Left colon (tissue), 2 donors: ENCODE data around the gene CMIP. TPM values are rescaled to one million over a fixed set of nuclear protein-coding genes. Genes with fewer than 3 reads are reported as not detected.

Experiments
- ATAC-seq: fragments of 200-7000 bp; cut with Tn5 transposase; one replicate; pipeline ENCODE4 v1.9.1; 2020; ENCODE audit warnings: mild to moderate bottlenecking, moderate library complexity
- DNase-seq, 2 donors: peaks; one replicate each; pipeline ENCODE4 v3.0.0-alpha.2; 2020
- intact Hi-C, 2 donors: fragments of 100-400 bp; cut with DNase I in 1 of 2; cut with micrococcal nuclease in 1 of 2; formaldehyde crosslinking; loops; one replicate each; pipeline versions ENCODE4 v1.11.2 to v1.14.0; 2022; cut with DNase I, micrococcal nuclease
- total RNA-seq, 2 donors: library from RNA; stranded (reverse); fragmentation: NEBNext Ultra II Directional; extraction: Animal tissue kit (Norgen Biotek cat#: 25700); gene quantifications; one replicate each; pipeline ENCODE4 v1.2.1, GENCODE V29; 2021
- donor health status: DM: no; HTN: no; CAD: no.
- donor health status: DM: yes; HTN: yes; CAD: no.

Gene CMIP
- total RNA-seq, 2 donors from 2014 or later: 81.8 to 84.5 TPM

DNA sequence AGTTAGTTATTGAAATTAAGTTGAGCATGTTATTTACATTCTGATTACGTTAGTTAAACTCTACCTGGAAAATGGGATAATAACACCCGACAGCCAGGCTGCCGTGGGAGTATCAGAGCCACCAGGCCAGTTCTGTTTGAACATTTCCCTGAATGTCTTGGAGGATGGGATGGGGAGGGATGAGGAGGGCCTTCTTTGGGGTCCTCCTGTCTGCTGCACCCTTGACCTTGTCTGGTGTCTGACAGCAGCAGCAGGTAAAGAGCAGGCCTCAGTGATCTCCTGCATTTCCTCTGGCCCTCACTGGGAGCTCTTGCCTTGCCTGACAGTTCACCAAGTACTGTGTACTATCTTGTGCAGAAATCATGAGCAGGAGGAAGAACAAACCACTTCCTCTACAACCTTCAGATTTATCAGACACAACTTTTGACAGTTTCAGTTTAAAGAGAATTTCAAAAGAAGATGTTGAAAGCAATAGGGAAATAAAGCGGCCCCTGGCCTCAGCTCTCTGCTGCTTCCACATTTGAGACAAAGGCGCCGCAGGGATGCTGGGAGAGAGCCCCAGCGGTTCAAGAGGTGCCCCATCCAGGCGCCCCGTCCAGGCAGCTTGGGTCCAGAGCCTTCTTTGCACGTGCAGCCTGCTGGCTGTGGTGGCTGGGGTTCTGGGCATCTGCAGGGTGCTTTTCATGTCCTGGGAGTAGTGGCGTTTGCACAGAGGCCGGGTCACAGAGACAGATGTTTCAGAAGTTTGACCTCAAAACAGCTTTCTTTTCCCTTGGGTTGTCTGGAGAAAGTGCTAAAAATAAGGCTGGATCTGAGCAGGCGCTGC, 25.3 kb downstream of the CMIP start:
- no peak for DNase-seq
- intact Hi-C loops: no loop called here
- ATAC-seq: peak; percentile 37

DNA sequence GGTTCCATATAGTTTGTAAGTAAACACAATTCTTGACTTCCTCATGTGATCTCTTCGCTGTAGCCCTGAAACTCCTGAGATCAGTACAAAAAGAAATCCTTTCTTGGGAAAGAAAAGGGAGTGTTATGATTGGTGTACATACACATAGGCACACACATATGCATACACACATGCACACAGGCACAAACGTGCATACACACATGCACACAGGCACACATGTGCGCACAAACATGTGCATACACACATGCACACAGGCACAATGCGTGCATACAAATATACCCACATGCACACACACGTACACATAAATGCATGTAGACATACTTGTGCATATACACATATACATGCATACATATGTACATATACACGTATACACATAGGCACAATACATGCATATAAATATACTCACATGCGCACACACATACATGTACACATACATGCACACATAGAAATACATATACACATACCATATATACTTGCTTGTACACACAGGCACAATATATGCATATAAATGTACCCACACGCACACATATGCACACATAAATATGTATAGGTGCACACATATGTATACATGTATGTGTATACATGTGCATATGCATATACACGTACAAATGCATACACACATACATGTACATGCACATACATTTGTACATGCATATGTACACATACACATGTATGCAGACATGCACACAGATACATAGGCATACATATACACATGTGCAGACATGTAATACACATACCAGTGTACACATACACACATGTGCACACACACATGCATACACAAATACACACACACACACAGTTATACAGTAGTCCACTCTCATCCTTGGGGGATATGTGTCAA, 26.4 kb downstream of the CMIP start:
- no peak for ATAC-seq
- DNase-seq: no peak
- intact Hi-C loops: no loop called here

DNA sequence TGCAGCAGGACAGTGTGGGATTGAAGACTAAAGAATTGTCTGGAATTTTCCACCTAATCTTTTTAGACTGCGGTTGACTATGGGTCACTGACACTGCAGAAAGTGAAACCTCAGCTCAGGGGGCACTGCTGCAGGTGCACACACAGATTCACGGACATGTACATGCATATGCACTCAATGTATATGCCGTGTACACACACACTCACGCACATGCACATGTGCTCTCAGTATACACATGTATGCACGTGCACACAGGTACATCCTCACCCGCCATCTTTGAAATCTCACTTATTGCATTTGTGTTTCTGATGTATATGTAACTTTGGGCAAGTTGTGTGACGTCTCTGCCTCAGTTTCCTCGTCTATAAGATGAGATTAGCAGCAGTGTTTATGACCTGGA, 27.3 kb downstream of the CMIP start:
- intact Hi-C loops: no loop called here
- ATAC-seq: no peak
- no peak for DNase-seq

DNA sequence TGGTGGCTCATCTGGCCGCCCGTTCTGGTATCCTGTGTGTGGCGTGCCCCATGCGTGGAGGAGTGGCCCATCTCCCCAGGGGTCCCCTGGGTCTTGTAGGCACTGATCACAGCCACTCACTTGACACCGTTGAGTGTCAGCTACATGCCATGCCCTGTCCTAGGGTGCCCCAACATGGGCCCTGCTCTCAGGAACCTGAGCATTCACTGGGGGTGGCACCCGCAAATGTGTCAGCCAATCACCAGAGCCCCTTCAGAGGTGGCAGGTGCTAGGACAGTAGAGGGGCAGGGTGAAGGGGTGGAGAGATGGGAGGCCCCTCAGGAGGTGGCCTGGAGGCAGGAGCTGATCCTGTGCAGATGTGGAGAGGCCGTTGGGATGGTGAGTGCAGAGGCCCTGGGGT, 27.8 kb downstream of the CMIP start:
- ATAC-seq: no peak
- intact Hi-C loops: no loop called here
- no peak for DNase-seq

DNA sequence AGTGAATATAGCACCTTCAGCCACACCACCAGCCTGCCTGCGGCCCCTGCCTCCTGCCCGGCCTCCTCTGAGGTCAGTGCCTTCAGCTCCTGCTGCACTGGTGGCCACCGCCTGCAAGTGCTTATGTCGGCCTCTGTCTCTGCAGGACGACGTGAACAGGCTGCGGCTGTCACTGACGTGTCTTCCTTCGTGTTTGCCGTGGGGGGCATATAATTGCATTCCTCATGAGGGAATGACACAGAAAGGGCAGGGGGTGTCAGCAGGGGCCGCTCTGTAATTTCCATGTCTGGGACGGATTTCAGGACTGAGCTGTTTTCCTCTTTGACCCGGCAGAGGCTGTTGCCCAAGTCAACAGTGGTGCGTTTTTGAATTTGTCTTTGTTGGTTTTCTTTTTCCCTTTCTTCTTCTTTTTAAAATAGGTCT, 28.5 kb downstream of the CMIP start:
- DNase-seq: no peak
- intact Hi-C loops: no loop called here
- ATAC-seq: no peak

DNA sequence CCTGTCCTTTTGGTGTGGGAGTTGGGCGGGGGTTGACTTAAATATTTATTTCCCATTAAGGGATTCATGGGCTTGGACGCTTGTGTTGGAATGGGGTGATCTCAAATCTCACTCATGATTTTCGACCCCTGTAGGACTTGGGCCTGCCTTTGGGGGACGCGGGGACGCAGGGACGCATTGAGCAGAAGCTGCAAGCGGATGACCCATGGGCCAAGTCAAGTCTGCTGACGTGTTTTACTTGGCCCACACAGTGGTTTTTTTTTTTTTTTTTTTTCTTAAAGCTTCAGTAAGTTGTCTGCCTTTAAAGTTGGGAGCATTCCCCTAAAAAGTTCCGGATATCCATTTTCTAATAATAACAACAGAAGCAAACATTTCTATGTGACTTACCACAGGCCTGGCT, 28.9 kb downstream of the CMIP start:
- ATAC-seq (no peak), DNase-seq (no peak)
- intact Hi-C loops: no loop called here

DNA sequence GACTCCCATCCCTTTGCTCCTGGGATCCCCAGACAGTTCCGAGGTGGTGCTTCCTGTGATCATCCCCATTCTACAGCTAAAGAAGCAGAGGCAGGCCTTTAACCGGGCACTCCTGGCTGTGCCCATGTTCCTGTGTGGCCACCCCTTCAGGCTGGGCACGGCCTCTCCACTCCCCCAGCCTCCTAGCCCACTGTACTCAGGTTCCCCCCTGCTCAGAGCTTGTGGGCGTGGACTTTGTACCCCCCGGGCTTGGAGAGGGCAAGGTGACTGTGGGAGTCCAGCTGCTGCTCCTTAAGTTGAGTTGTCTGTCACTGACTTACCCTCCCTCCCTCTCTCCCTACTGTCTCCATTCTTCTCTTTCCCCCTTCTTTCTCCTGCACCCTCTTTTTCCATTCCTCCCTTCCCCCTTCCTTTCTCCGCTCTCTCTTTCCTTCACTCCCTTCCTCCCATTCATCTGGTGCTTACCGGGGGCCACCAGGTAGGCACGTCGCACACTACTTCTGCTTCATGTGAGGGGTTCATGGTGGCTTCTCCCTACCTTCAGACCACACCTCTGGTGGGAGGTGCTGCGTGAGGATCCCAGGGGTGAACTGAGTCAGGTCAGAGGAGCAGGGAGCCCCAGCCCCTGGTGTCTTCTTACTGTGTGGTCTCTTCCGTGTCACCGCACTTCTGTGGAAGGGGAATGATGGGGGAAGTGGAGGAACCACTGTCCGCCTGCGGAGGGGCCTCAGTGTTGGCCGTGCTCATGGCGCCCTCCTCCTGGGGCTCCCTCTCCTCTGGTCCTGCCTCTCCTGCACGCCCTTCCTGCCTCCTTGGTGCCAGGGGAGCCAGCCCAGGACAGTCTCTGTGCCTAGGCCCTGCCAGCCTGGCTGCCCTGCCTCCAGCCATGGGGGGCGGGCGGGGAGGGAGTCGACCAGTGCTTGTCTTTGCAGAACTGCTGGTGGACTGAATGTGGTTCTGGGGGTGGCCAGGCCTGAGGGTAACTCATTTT, 29.7 kb downstream of the CMIP start:
- DNase-seq (no peak), ATAC-seq (no peak)
- intact Hi-C loops: no loop called here

DNA sequence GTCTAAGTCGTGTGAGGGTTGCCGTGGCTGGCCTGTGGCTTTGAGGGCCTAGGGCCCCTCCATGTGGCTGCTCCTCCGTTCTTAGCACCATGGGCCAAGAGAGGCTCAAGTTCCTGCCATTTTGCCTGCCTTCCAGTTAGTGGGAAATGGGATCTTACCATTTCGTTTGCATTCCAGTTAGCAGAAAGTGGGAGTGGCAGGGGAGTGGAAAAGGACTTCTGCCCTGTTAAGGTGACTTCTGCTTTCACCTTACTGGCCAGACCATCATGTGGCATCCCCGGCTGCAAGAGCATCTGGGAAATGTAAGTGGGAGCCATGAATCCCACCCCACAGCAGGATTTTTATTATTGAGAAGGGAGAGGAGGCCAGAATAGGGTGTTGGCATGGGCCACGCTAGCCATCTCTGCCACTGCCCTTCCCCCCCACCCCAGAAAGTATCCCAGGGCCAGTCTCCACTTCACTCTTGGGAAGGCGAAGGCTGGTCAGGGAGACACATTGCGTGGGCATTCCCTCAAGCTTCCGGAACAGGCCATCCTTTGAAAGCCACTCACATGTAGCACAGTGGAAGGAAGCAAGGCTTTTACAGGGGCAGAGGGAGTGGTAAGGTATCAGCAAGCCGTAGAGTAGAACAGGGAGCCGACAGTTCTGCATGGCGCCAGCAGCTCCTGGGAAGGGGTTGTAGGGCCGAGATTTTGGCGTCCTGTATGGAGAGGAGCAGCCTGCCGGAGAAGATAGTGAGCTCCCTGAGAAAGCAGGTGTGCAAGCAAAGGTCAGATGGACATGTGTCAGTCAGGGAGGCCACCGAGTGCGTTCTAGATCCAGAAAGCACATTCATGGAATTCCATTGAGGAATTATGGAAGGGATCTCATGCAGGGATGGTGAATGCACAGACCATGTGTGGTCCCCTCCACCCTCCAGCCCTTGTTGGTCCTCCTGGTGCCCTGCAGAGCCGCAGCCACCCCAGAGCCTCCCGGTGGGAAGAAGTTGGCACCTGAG, 33.4 kb downstream of the CMIP start:
- DNase-seq (no peak), ATAC-seq (peak; percentile 40)
- intact Hi-C loops: no loop called here

DNA sequence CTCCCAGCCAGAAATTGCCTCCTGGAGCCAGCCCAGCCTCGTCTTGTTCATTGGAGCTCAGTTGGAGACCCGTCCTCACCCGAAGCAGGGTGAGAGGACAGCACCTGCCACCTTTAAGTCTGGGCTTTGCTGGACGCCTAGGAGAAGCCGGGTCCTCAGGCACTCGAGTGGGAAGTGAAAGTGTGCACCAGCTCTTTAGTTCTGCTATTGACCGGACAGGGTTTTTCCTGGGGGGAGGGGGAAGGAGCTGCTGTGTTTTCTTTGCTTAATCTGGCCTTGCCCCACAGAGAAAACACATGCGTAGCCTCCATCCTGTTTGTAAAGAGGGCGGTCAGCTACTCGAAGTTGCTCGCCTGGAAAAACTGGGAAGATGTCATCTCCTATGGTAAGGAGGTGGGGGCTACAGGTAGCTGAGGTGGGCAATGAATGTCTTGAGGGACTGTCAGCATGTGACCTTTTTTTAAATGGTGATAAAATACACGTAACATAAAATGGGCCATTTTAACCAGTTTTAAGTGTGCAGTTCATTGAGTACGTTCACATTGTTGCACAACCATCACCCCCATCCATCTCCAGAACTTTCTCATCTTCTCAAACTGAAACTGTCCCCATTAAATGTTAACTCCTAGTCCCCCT, 34.4 kb downstream of the CMIP start:
- ATAC-seq (peak; percentile 60), DNase-seq (peak; percentile 68 to 73)
- intact Hi-C loops: no loop called here

DNA sequence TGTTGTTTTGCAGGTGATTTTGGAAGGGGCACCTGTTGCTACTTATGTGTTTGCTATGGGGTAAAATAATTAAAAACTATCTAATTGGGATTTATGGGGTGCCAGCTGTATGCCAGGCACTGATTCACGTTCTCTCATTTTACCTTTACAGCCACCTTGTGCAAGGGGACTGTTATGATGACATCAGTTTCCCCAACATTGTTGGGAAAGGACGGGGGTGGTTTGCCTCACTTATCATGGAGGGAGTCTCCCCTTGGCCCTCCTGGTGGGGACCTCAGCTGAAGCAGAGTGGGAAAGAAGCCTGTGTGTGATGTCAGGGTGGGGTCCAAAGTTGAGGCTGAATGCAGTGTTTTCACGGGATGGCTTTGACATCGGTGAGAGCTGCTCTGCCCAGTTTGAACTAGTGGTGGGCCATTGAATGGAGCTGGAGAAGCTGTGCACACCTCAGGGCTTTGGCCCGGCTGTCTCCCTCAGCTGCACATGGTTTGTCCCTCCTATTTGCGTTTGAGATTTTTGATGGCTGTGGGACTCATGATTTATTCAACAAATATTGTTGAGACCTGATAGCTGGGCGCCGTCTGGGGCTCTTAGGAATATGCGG, 36.1 kb downstream of the CMIP start:
- ATAC-seq (no peak), DNase-seq (no peak)
- intact Hi-C loops: no loop called here

DNA sequence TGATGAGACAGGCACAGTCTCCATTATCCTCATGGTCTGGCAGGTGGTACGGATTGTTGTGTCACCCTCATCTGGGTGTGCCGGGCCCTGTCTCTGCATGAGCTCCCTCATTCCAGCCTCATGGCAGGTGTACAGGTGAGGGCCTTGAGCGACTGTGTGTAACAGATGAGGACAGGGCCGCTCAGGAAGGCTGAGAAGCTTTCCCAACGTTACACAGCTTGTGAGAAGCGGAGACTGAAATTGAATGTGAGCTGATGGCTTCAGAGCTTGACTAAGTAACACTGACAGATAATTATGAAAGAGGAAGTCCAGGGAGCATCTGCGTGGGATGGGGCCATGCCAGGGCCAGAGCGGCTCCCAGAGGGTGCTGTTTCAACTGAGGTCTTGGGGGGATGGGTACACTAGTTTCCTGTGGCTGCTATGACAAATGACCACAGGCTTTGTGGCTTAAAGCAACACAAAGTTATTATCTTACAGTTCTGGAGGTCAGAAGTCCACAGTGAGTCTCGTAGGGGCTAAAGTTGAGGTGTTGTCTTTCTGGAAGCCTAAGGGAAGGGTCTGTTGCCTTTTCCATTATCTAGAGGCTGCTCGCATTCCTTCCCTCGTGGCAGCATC, 36.7 kb downstream of the CMIP start:
- peak in 1 of 2 donors; percentile 65 for DNase-seq
- ATAC-seq: peak; percentile 23
- intact Hi-C loops: no loop called here

DNA sequence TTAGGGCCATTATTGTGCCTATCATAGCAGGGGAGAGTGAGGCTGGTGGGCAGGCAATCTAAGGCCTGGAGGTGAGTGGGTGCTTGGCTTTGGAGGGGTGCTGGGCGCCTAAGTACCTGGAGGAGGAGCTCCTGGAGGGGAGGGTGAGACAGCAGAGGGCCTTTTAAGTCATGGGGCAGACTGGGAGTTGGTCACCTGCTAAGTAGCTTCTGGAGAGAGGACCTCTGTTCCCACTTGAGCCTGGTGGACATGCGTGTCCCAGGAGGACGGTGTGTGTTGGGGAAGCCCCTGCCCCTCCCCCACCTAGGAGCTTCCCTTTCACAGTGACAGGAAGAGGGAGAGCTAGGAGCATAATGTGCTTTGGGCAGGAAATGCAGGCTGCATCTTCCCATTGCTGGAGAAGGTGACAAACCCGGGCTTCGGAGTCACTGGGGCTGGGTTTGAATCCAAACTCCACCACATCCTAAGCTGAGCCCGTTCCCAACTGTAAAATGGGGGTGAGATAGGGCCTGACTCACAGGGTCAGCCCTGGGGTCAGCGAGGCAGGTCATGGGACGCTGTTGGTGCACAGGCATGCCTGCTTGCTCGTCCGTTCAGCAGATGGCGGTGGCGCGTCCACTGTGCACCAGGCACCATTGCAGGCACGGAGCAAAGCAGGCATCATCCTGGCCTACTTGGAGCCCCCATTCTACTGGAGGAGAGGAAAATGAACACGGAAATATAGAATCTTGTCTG, 37.9 kb downstream of the CMIP start:
- DNase-seq (no peak), ATAC-seq (no peak)
- intact Hi-C loops: no loop called here

DNA sequence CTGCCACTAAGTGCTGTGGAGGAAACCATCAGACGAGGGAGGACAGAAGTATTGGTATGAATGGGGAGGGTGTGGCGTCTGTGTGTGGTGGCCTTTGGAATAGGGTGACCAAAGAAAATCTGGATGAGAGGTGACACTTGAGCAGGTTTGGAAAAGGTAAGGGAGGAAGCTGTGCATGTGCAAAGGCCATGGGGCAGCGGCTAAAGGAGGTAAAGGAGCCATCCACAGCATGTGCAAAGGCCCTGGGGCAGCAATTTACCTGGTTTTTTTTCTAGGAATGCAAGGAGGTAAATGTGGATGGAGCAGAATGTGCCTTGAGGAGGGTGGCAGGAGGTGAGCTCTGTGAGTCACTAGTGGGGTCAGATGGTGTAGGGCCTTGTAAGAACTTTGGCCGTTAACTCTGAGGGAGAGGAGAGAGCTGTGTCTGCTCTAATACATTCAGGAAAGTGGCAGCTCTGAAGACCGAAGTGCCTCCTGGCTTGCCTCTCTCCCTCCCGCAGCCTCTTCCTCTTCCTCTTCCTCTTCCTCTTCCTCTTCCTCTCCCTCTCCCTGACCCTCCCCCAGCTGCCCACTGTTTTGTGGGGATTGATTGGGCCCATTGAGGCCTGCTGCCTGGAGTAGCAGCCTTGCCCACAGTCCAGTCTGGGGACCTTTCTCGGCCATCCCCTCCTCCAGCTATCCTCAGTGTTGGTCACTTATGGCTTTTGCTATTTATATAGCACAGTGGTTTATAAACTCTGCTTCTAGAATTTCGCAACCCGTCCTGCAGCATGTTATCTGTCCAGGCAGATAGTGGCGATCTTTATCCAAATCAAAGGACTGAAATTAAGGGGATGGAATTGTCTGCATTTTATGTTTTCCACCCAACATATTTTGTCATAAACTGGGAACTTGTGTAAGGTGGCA, 38.7 kb downstream of the CMIP start:
- intact Hi-C loops: no loop called here
- ATAC-seq: peak; percentile 27

DNA sequence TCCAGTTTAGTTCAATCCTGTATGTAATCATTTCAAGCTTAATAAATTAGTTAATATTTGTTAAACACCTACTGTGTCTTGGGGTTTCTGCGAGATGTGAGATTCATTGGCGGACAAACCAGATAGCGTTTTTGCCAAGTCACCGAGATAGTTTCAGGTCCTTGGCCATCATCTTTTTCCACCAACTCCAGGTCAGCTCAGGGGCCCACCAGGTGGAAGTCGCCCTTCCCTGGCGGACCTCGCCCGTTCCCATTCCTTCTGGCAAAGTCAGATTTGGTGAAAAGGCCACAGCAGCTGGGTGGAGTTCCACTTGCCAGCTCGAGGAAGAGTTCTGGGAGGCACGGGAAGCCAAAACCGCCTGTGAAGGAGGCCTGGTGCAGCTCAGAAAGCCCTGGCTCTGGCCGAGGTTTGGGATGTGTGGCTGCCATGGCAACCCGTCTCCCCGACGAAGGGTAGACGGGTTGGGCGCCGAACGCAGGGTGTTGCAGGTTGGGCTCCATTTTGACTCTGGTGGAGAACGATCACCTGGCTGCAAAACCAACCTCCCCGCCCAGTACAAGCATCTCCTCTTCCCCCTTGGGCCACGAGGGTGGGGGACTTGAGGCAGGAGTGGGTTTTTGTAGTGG, 39.5 kb downstream of the CMIP start:
- DNase-seq (no peak), ATAC-seq (no peak)
- intact Hi-C loops: no loop called here

More for the DNA sequence above, 38.7 kb downstream of the CMIP start:
- peak in 1 of 2 donors; percentile 29 for DNase-seq
